ENCODE data around the gene TNFAIP3.

TNFAIP3 gene

GRCh38 chr6:137926207-137926731 is 59.2 kb downstream of the TNFAIP3 start:
- peak in 1 of 2 experiments; percentile 19 for DNase-seq

GRCh38 chr6:137926985-137927384 is 59.9 kb downstream of the TNFAIP3 start:
- no peak for DNase-seq

DNA sequence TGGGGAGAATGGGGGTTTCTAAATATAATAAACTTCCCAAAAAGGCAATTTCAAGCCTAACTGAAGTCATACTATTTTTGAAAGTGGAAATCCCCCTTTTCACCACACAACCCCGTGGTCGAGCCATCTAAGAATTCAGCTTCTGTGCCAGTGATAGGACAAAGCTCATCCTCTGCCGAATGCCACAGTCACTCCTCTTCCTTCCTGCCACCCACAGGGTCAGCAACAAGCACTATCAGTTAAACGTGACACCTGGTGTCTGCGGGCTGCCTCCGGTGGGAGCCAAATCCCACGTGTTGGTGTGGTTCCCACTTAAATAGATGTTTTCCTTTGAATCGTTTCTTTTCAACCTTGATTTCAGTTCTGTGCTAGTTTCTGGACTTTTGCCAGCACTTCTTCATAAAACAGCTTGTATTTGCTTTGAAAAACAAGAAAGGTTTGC is 60.7 kb downstream of the TNFAIP3 start:
- peak; percentile 67 to 75 for DNase-seq

- DNase-seq: peak in 1 of 2 experiments; percentile 15
Measured at GRCh38 chr6:137928286-137928685, 61.2 kb downstream of the TNFAIP3 start.

- DNase-seq: no peak
Measured at GRCh38 chr6:137931849-137932465, 64.9 kb downstream of the TNFAIP3 start.
